Omental fat pad (tissue), 4 donors: Measurements from ENCODE around the gene ADCK2. TPM values are rescaled to one million over a fixed set of nuclear protein-coding genes. Genes with fewer than 3 reads are reported as not detected.
"Not testable (repeated sequence)": the region's sequence is repeated elsewhere in the genome, so short reads cannot be mapped to it uniquely, and the experiment has no call there.

Source experiments
- ATAC-seq: fragments of 150-250 bp; one replicate; pipeline ENCODE4 v1.9.1; 2016; ENCODE audit warnings: mild to moderate bottlenecking, moderate library complexity; ENCODE audit not compliant: low FRiP score
- DNase-seq: peaks from one replicate; pipeline ENCODE4 v3.0.0-alpha.2; 2019; ENCODE audit warnings: low spot score
- CTCF ChIP-seq, 3 donors: fragments of 450-650 bp; IDR thresholded peaks; one replicate each; pipeline ENCODE4 v1.5.1; 2016 to 2017; ENCODE audit warnings: antibody characterized with exemption in 3 of 3, mild to moderate bottlenecking in 3 of 3, moderate library complexity in 2 of 3
- total RNA-seq, 4 donors: library from RNA; depleted of rRNA; stranded (reverse); fragments of >200 nt; gene quantifications; one replicate each; pipeline ENCODE4 v1.1.0, GENCODE V29; 2016

ADCK2 gene
- total RNA-seq, 4 donors from 2014 or later, result 15.9 to 25.1 (median 20.1) TPM

- TF ChIP-seq CTCF (IDR thresholded peaks at IDR 0.05), result no peak
- ATAC-seq, result no peak
- DNase-seq, result no peak
Observed at GRCh38 chr7:140674356-140674800, 1.6 kb downstream of the ADCK2 start.

GRCh38 chr7:140674899-140675701 is 2.4 kb downstream of the ADCK2 start:
- DNase-seq (no peak), ATAC-seq (peak; percentile 30)
- TF ChIP-seq CTCF (IDR thresholded peaks at IDR 0.05), result no peak

DNA sequence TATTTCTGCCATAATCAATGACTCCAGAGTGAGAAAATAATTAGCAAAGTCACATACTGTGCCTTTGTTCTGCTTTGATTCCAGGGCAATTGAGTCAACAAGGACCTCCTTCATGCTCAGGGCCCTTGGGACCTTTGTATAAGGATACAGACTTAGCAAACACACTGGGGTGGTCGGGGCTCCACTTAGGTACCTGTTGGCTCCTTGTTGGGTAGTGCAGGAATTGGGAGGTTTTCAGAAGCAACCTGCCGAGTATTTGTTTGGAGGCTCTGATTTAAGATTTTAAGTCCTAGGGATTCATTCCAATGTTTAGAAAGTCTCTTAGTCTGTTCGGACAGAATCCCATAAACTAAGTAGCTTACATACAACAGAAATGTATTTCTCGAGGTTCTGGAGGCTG is 3.0 kb downstream of the ADCK2 start:
- no peak for TF ChIP-seq CTCF (IDR thresholded peaks at IDR 0.05)
- no peak for DNase-seq
- ATAC-seq, result no peak

DNA sequence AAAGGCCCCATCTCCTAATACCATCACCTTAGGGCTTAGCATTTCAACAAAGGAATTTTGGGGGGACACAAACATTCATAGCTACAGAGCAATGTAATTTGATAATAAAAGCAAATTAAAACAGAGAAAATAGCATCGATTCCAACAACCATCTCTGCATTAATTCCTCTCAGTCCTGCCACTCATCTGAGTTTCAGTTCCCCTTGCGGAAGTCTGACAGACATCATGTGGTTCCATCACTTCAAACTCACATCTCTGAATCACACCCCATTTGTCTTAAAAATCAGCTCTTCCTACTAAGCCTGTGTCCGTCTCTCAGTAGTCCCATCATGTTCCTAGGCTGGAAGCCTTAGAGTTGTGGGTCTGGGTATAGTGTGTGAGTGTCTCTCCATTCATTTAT is 3.6 kb downstream of the ADCK2 start:
- ATAC-seq (no peak), DNase-seq (no peak)
- TF ChIP-seq CTCF (IDR thresholded peaks at IDR 0.05), result no peak

GRCh38 chr7:140676956-140677355 is 4.2 kb downstream of the ADCK2 start:
- DNase-seq, ATAC-seq: not testable (repeated sequence)

DNA sequence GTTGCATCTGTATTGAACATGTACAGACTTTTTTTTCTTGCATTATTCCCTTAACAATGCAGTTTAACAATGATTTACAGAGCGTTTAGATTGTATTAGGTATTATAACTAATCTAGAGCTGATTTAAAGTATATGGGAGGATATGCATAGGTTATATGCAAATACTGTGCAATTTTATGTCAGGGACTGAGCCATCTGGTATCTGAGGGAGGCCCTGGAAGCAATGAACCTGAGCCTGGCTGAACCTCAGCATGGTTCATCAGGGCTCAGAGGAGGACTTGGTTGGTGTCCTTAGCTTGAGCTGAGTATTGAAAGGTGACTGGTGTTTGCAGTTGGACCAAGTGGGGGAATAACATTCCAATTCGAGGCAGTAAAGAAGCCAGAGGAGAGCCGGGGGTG is 4.8 kb downstream of the ADCK2 start:
- no peak for DNase-seq

More for the DNA sequence above, 4.8 kb downstream of the ADCK2 start:
- no peak for ATAC-seq
- no peak for TF ChIP-seq CTCF (IDR thresholded peaks at IDR 0.05)
